GM23248 (cell line): Measurements from ENCODE around the gene CTBP2. TPM values are rescaled to one million over a fixed set of nuclear protein-coding genes. Genes with fewer than 3 reads are reported as not detected.

Source experiments
- DNase-seq: peaks from one replicate; pipeline ENCODE4 v3.0.0-alpha.2; 2015
- H2AFZ ChIP-seq: fragments of 200-600 bp; sonication (generic); 2 replicates; pipeline ENCODE4 v1.6.1; 2016; ENCODE audit warnings: antibody characterized with exemption
- H3F3A ChIP-seq: fragments of 200-600 bp; sonication (generic); 2 replicates; pipeline ENCODE4 v1.6.1; 2016; ENCODE audit warnings: mild to moderate bottlenecking, antibody characterized with exemption, mixed run types; ENCODE audit not compliant: insufficient read depth
- H3K27ac ChIP-seq: fragments of 200-600 bp; sonication (generic); 2 replicates; pipeline ENCODE4 v1.5.1; 2016; ENCODE audit warnings: mild to moderate bottlenecking
- H3K27me3 ChIP-seq: fragments of 200-600 bp; sonication (generic); replicated peaks from 2 replicates; pipeline ENCODE4 v1.6.1; 2016; ENCODE audit warnings: mild to moderate bottlenecking; ENCODE audit not compliant: insufficient read depth
- H3K36me3 ChIP-seq: fragments of 200-600 bp; sonication (generic); 2 replicates; pipeline ENCODE4 v1.6.1; 2016; ENCODE audit warnings: low read depth, mild to moderate bottlenecking
- H3K4me1 ChIP-seq: fragments of 200-600 bp; sonication (generic); 2 replicates; pipeline ENCODE4 v1.6.1; 2016; ENCODE audit warnings: mild to moderate bottlenecking; ENCODE audit not compliant: insufficient read depth
- H3K4me2 ChIP-seq: fragments of 200-600 bp; sonication (generic); one replicate; pipeline ENCODE4 v1.6.1; 2016; ENCODE audit warnings: mild to moderate bottlenecking; ENCODE audit not compliant: unreplicated experiment
- H3K4me3 ChIP-seq: fragments of 200-600 bp; sonication (generic); 2 replicates; pipeline ENCODE4 v1.5.1; 2016; ENCODE audit warnings: mild to moderate bottlenecking
- H3K79me2 ChIP-seq: fragments of 200-600 bp; sonication (generic); 2 replicates; pipeline ENCODE4 v1.6.1; 2016; ENCODE audit warnings: mild to moderate bottlenecking; ENCODE audit not compliant: insufficient read depth
- H3K9ac ChIP-seq: fragments of 200-600 bp; sonication (generic); 2 replicates; pipeline ENCODE4 v1.6.1; 2016; ENCODE audit warnings: mild to moderate bottlenecking
- H3K9me2 ChIP-seq: fragments of 200-600 bp; sonication (generic); 2 replicates; pipeline ENCODE4 v1.6.1; 2016; ENCODE audit warnings: mixed run types, mild to moderate bottlenecking, moderate library complexity; ENCODE audit not compliant: insufficient read depth
- H3K9me3 ChIP-seq: fragments of 200-600 bp; sonication (generic); one replicate; pipeline ENCODE4 v1.6.1; 2017; ENCODE audit warnings: low read depth
- H4K20me1 ChIP-seq: fragments of 200-600 bp; sonication (generic); 2 replicates; pipeline ENCODE4 v1.6.0; 2016; ENCODE audit not compliant: insufficient read depth
- EZH2 ChIP-seq: fragments of 200-600 bp; sonication (generic); IDR thresholded peaks from 2 replicates; pipeline ENCODE4 v1.6.1; 2018; ENCODE audit warnings: antibody characterized with exemption, mild to moderate bottlenecking; ENCODE audit not compliant: insufficient read depth, poor library complexity, severe bottlenecking
- EZH2phosphoT487 ChIP-seq: fragments of 200-600 bp; sonication (generic); IDR thresholded peaks from 2 replicates; pipeline ENCODE4 v1.6.1; 2018; ENCODE audit warnings: antibody characterized with exemption, moderate library complexity, mild to moderate bottlenecking, low read depth; ENCODE audit not compliant: insufficient read depth
- WGBS, 2 experiments: methylation state at CpG; one replicate each; pipeline ENCODE4 v1.1.6; 2015 to 2017; ENCODE audit warnings: low lambda C conversion rate in 2 of 2, low coverage in 1 of 2; ENCODE audit errors: missing lambda C conversion rate in 2 of 2; 5-methylcytosine and 5-hydroxymethylcytosine counted together
- in situ Hi-C: fragments of 300-500 bp; cut with MboI; formaldehyde crosslinking; loops from 2 replicates; pipeline ENCODE4 v1.15.0; 2020
- polyA plus RNA-seq: library from polyadenylated mRNA; unstranded; fragments of >200 nt; fragmentation: Nextera tagmentation; extraction: Ambion mirVana; gene quantifications from 2 replicates; pipeline ENCODE4 v1.2.1, GENCODE V29; 2016
- total RNA-seq: library from RNA; depleted of rRNA; stranded (reverse); fragments of >200 nt; shearing (Covaris generic); gene quantifications from 2 replicates; pipeline ENCODE4 v1.2.3, GENCODE V29; 2014

The CTBP2 gene
- total and polyA plus RNA-seq, 2 experiments from 2014 or later = 52.0 to 65.5 TPM

GRCh38 chr10:125133696-125134482 is 26.5 kb downstream of the CTBP2 start:
- H2AFZ ChIP-seq = no peak overlapping the region
- H3K4me1 ChIP-seq = no peaks in the 10 kb centered on the region
- no peak overlapping the region for H3K9ac ChIP-seq
- in situ Hi-C loops = no loop called here
- H3F3A ChIP-seq = no peaks in the 10 kb centered on the region
- no peak overlapping the region for H3K4me3 ChIP-seq
- H3K36me3 ChIP-seq = no peaks in the 10 kb centered on the region; the same call in 1 of the 2 replicates
- H3K27me3 ChIP-seq = no peaks in the 10 kb centered on the region
- WGBS, 2 experiments = 86% methylated on average over 14 of the region's 14 CpGs
- no peak overlapping the region for H3K4me2 ChIP-seq
- DNase-seq = no peak
- H3K9me3 ChIP-seq = no peaks in the 10 kb centered on the region
- H3K27ac ChIP-seq = no peak overlapping the region
- H3K9me2 ChIP-seq = no peaks in the 10 kb centered on the region
- no peak for TF ChIP-seq EZH2phosphoT487
- no peak for TF ChIP-seq EZH2
- H4K20me1 ChIP-seq = peaks cover 19% of the 10 kb centered on the region
- peaks cover 98% of the 10 kb centered on the region for H3K79me2 ChIP-seq

- Histone ChIP-seq H3K4me2 (no peak overlapping the region), H3K9me2 (no peaks in the 10 kb centered on the region), H2AFZ (no peak overlapping the region), H3K9ac (no peak overlapping the region), H3K4me3 (no peak overlapping the region), H3K79me2 (peaks cover 98% of the 10 kb centered on the region), H3F3A (no peaks in the 10 kb centered on the region), H3K27me3 (no peaks in the 10 kb centered on the region), H3K36me3 (0 out of 2 replicates have a peak, but pooled peaks cover 3% of the 10 kb centered on the region), H4K20me1 (peaks cover 19% of the 10 kb centered on the region), H3K27ac (no peak overlapping the region), H3K4me1 (no peaks in the 10 kb centered on the region), H3K9me3 (no peaks in the 10 kb centered on the region)
- no peak for TF ChIP-seq EZH2phosphoT487
- TF ChIP-seq EZH2 = no peak
- in situ Hi-C loops = no loop called here
- DNase-seq = no peak
- 94 to 100% methylated on average over 4 of the region's 4 CpGs for WGBS, 2 experiments
These were observed 28.0 kb downstream of the CTBP2 start for GRCh38 chr10:125132344-125132743.

GRCh38 chr10:125130916-125131315 is 29.4 kb downstream of the CTBP2 start:
- H3K9ac ChIP-seq = no peak overlapping the region
- H3K79me2 ChIP-seq = peaks cover 98% of the 10 kb centered on the region
- 0 out of 2 replicates have a peak, but pooled peaks cover 3% of the 10 kb centered on the region for H3K36me3 ChIP-seq
- no peaks in the 10 kb centered on the region for H3K9me3 ChIP-seq
- H3F3A ChIP-seq = no peaks in the 10 kb centered on the region
- H3K4me3 ChIP-seq = no peak overlapping the region
- DNase-seq = no peak
- WGBS, 2 experiments = 92 to 93% methylated on average over 15 of the region's 15 CpGs
- H3K4me2 ChIP-seq = no peak overlapping the region
- no peak overlapping the region for H3K27ac ChIP-seq
- H2AFZ ChIP-seq = no peak overlapping the region
- TF ChIP-seq EZH2 (no peak), EZH2phosphoT487 (no peak)
- H3K9me2 ChIP-seq = no peaks in the 10 kb centered on the region
- no peaks in the 10 kb centered on the region for H3K4me1 ChIP-seq
- in situ Hi-C loops = no loop called here
- H3K27me3 ChIP-seq = no peaks in the 10 kb centered on the region
- peaks cover 15% of the 10 kb centered on the region for H4K20me1 ChIP-seq

- in situ Hi-C loops = no loop called here
- H3K27me3 ChIP-seq = no peaks in the 10 kb centered on the region
- no peaks in the 10 kb centered on the region for H3K4me1 ChIP-seq
- no peak overlapping the region for H3K4me2 ChIP-seq
- no peaks in the 10 kb centered on the region; the same call in 1 of the 2 replicates for H3F3A ChIP-seq
- no peaks in the 10 kb centered on the region for H3K9me2 ChIP-seq
- H3K79me2 ChIP-seq = peaks cover 98% of the 10 kb centered on the region
- 0 out of 2 replicates have a peak, but pooled peaks cover 3% of the 10 kb centered on the region for H3K36me3 ChIP-seq
- H3K9me3 ChIP-seq = no peaks in the 10 kb centered on the region
- WGBS, 2 experiments = 88 to 91% methylated on average over 9 of the region's 9 CpGs
- no peak for DNase-seq
- no peak overlapping the region for H3K9ac ChIP-seq
- peaks cover 15% of the 10 kb centered on the region for H4K20me1 ChIP-seq
- no peak overlapping the region for H3K4me3 ChIP-seq
- H2AFZ ChIP-seq = no peak overlapping the region
- no peak overlapping the region for H3K27ac ChIP-seq
- no peak for TF ChIP-seq EZH2phosphoT487
- no peak for TF ChIP-seq EZH2
These were observed 30.1 kb downstream of the CTBP2 start for GRCh38 chr10:125130260-125130659.
